Measurements from ENCODE around the gene LRP1. TPM values are rescaled to one million over a fixed set of nuclear protein-coding genes. Genes with fewer than 3 reads are reported as not detected.
A peak's percentile ranks its signal among the peaks of the same experiment; 100 is the strongest.

Gene LRP1
- 591 and 603 TPM in 2 replicates for total RNA-seq
- long read RNA-seq, partial matches to known transcripts, result 7 of 9 reads
- long read RNA-seq, other reads (novel, unspliced or antisense), result 2 of 9 reads

DNA sequence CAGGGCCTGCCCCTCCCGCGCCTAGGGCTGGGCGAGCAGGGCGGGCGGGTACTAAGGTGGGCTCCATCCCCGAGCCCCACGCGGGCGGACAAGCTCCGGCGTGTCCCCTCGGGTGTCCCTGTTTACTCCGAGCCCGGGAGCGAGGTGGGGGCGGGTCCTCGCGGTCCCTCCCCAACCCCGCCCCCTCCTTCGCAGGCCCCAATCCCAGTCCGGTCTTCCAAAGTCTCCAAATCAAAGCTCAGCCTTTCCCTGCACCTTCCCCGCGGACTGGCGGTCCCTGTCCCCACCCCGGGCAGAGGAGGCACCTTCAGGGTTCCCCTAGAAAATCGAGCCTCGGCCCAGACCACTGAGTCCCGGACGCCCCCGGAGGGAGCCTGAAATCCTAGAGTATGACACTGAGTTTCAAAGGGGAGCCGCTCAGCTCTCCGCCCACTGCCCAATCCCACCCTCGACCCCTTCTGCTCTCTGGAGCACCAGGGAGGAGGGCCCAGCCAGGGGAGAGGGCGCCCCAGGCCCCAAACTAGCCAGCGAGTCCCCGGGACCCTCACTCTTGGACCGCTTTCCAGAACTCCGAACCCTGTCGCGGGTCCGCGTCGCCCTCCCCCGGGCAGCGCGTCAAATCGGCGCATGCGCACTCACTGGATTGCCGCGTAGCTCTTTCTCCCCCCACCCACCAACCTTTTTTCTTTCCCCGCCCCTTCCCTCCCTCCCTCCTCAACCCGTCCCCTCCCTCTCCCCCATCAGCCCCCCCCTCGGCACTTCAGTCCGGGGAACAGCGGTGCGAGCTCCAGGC lies at the start of gene LRP1:
Gene LRP1 (plus strand): TSS at position 758 of the 793 bp plus-strand sequence. CDS start 482 bp downstream, outside the sequence.
- peak; percentile 94 for DNase-seq (ENCODE audit: extremely low spot score, unreplicated experiment)
- peaks cover 4% of the 10 kb centered on the region for H3K36me3 Mint-ChIP-seq (ENCODE audit: unreplicated experiment)
- peak within 1 kb of the TSS; percentile 87 for H3K27ac Mint-ChIP-seq (ENCODE audit: unreplicated experiment)
- TF ChIP-seq, protein P1, sequence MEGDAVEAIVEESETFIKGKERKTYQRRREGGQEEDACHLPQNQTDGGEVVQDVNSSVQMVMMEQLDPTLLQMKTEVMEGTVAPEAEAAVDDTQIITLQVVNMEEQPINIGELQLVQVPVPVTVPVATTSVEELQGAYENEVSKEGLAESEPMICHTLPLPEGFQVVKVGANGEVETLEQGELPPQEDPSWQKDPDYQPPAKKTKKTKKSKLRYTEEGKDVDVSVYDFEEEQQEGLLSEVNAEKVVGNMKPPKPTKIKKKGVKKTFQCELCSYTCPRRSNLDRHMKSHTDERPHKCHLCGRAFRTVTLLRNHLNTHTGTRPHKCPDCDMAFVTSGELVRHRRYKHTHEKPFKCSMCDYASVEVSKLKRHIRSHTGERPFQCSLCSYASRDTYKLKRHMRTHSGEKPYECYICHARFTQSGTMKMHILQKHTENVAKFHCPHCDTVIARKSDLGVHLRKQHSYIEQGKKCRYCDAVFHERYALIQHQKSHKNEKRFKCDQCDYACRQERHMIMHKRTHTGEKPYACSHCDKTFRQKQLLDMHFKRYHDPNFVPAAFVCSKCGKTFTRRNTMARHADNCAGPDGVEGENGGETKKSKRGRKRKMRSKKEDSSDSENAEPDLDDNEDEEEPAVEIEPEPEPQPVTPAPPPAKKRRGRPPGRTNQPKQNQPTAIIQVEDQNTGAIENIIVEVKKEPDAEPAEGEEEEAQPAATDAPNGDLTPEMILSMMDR (IDR thresholded peaks at IDR 0.05), result no peak
- peak within 1 kb of the TSS; percentile 89 for H3K4me3 Mint-ChIP-seq (ENCODE audit: unreplicated experiment)
- no peaks in the 10 kb centered on the region for H3K9me3 Mint-ChIP-seq (ENCODE audit: unreplicated experiment)
- H3K27me3 Mint-ChIP-seq (ENCODE audit: unreplicated experiment), result no peaks in the 10 kb centered on the region
- H3K4me1 Mint-ChIP-seq (ENCODE audit: unreplicated experiment), result peaks cover 48% of the 10 kb centered on the region

DNA sequence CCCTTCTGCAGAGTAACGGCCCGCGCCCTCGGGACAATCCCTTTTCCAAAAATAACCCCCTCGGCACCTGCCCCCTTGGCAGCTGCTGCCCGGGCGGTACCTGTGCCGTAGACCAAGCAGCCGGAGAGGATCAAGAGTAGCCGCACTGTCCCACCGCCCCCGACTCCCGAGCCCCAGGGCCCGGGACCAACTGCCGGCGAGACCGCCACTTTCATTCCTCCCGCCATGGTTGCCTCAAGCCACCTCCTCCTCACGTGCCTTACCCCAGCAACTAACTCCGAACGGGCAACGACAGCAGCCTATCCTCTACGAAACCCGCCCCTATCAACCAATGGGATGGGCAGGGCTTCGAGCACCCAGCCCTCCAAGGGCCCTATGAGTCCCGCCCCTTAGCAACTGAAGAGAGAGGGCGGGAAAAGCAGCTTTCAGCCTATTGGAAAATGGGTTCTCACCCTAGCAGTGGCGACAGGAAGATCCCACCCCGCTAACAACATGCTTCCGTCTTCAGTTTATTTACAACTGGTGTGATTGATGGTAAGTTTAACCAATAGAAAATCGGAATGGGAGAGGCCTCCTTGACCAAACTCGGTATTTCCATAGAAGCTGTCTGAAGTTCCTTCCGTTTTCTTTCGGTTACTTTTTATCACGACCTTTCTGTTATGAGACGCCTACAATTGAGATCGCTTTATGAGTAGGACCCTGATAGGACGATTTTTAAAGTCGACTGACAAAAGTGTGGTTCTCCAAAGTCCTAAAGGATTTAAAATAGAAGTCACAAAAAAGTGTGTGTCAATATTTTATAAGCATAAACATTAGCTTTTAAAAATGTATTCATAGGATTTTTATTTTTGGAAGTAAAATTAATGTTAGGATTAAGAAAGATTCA lies 49.5 kb upstream of the LRP1 start, which contains the start of gene NEMP1:
Gene NEMP1 (minus strand): TSS at position 273 of the 886 bp plus-strand sequence. CDS start 46 bp downstream, at position 227.
- TF ChIP-seq, protein P1 (IDR thresholded peaks at IDR 0.05), result no peak
- Mint-ChIP-seq H3K4me3 (ENCODE audit: unreplicated experiment) (peak within 1 kb of the TSS; percentile 97), H3K9me3 (ENCODE audit: unreplicated experiment) (no peaks in the 10 kb centered on the region), H3K27me3 (ENCODE audit: unreplicated experiment) (no peaks in the 10 kb centered on the region), H3K27ac (ENCODE audit: unreplicated experiment) (peak within 1 kb of the TSS; percentile 96), H3K36me3 (ENCODE audit: unreplicated experiment) (no peaks in the 10 kb centered on the region), H3K4me1 (ENCODE audit: unreplicated experiment) (peaks cover 25% of the 10 kb centered on the region)
- peak; percentile 99 for DNase-seq (ENCODE audit: extremely low spot score, unreplicated experiment)

DNA sequence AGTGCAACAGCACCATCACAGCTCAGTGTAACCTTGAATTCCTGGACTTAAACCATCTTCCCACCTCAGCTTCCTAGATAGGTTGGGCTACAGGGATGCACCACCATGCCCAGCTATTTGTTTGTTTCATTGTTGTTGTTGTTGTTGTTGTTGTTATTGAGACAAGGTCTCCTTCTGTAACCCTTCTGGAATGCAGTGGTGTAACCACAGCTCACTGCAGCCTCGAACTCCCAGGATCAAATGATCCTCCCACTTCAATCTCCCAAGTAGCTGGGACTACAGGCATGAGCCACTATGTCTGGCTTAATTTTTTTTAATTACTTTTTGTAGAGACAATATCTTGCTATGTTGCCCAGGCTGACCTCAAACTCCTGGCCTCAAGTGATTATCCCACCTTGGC lies 48.5 kb upstream of the LRP1 start:
- Mint-ChIP-seq H3K27ac (ENCODE audit: unreplicated experiment) (peak overlapping the region; percentile 96), H3K27me3 (ENCODE audit: unreplicated experiment) (no peaks in the 10 kb centered on the region), H3K36me3 (ENCODE audit: unreplicated experiment) (no peaks in the 10 kb centered on the region), H3K9me3 (ENCODE audit: unreplicated experiment) (no peaks in the 10 kb centered on the region), H3K4me1 (ENCODE audit: unreplicated experiment) (peaks cover 25% of the 10 kb centered on the region), H3K4me3 (ENCODE audit: unreplicated experiment) (no peak overlapping the region)
- DNase-seq (ENCODE audit: extremely low spot score, unreplicated experiment), result no peak
- TF ChIP-seq, protein P1 (IDR thresholded peaks at IDR 0.05), result no peak

DNA sequence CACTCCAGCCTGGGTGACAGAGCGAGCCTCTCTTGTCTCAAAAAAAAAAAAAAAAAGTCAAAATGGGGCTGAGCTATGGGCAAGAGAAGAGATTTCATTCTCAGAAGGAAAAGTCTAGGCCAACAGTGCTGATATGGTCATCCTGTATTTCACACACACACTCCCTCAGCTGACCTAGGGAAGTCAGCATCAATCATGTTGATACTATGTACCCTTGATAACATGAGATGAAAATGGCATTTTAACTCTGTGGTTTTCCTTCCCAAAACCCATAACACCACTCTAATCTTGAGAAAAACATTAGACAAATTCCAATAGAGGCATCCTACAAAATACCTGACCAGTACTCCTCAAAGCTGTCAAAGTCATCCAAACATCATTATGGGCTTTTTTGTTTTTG lies 47.4 kb upstream of the LRP1 start:
- Mint-ChIP-seq H3K9me3 (ENCODE audit: unreplicated experiment) (no peaks in the 10 kb centered on the region), H3K4me3 (ENCODE audit: unreplicated experiment) (no peak overlapping the region), H3K4me1 (ENCODE audit: unreplicated experiment) (peaks cover 27% of the 10 kb centered on the region), H3K27me3 (ENCODE audit: unreplicated experiment) (no peaks in the 10 kb centered on the region), H3K27ac (ENCODE audit: unreplicated experiment) (no peak overlapping the region), H3K36me3 (ENCODE audit: unreplicated experiment) (peaks cover 2% of the 10 kb centered on the region)
- DNase-seq (ENCODE audit: extremely low spot score, unreplicated experiment), result no peak
- TF ChIP-seq, protein P1 (IDR thresholded peaks at IDR 0.05), result no peak

All from osteocyte (in vitro differentiated cells).